Tongue (tissue), 2 donors: Measurements from ENCODE around the gene CDK6. TPM values are rescaled to one million over a fixed set of nuclear protein-coding genes. Genes with fewer than 3 reads are reported as not detected.

Experiments
- DNase-seq: peaks from one replicate; pipeline ENCODE4 v3.0.0-alpha.2; 2015
- total RNA-seq: library from RNA; depleted of rRNA; stranded (reverse); fragments of >200 nt; gene quantifications from one replicate; pipeline ENCODE4 v1.2.3, GENCODE V29; 2014

CDK6 gene
- total RNA-seq, 1 donor from 2014 or later = 168 TPM

- DNase-seq = no peak
Measured at GRCh38 chr7:92793656-92794205, 42.6 kb downstream of the CDK6 start.

GRCh38 chr7:92790992-92791391 is 45.4 kb downstream of the CDK6 start:
- DNase-seq = no peak

GRCh38 chr7:92788559-92789183 is 47.7 kb downstream of the CDK6 start:
- no peak for DNase-seq

GRCh38 chr7:92785923-92786322 is 50.5 kb downstream of the CDK6 start:
- DNase-seq = peak; percentile 75

- no peak for DNase-seq
Measured at GRCh38 chr7:92784935-92785334, 51.4 kb downstream of the CDK6 start.

- DNase-seq = no peak
Measured at GRCh38 chr7:92783260-92784201, 52.8 kb downstream of the CDK6 start.

- DNase-seq = no peak
Measured at GRCh38 chr7:92782855-92783254, 53.5 kb downstream of the CDK6 start.

- DNase-seq = no peak
Measured at GRCh38 chr7:92782236-92782635, 54.1 kb downstream of the CDK6 start.

GRCh38 chr7:92781117-92781720 is 55.2 kb downstream of the CDK6 start:
- DNase-seq = peak; percentile 80

GRCh38 chr7:92778972-92779371 is 57.4 kb downstream of the CDK6 start:
- DNase-seq = no peak

GRCh38 chr7:92777993-92778392 is 58.4 kb downstream of the CDK6 start:
- no peak for DNase-seq

- no peak for DNase-seq
Measured at GRCh38 chr7:92773808-92774207, 62.6 kb downstream of the CDK6 start.

GRCh38 chr7:92769844-92770243 is 66.5 kb downstream of the CDK6 start:
- DNase-seq = no peak

- DNase-seq = no peak
Measured at GRCh38 chr7:92769394-92769699, 67.0 kb downstream of the CDK6 start.

GRCh38 chr7:92768501-92769393 is 67.6 kb downstream of the CDK6 start:
- peak; percentile 48 for DNase-seq

- no peak for DNase-seq
Measured at GRCh38 chr7:92767437-92767836, 68.9 kb downstream of the CDK6 start.

- DNase-seq = peak; percentile 63
Measured at GRCh38 chr7:92766461-92767003, 69.8 kb downstream of the CDK6 start.

GRCh38 chr7:92765725-92766124 is 70.6 kb downstream of the CDK6 start:
- DNase-seq = peak; percentile 39

GRCh38 chr7:92763636-92764423 is 72.5 kb downstream of the CDK6 start:
- peak; percentile 62 for DNase-seq

- DNase-seq = no peak
Measured at GRCh38 chr7:92762851-92763250, 73.5 kb downstream of the CDK6 start.
